Suprapubic skin (tissue), 4 donors: ENCODE measurements around the gene TNK2. TPM values are rescaled to one million over a fixed set of nuclear protein-coding genes. Genes with fewer than 3 reads are reported as not detected.

Experiments
- DNase-seq, 2 donors: peaks; one replicate each; pipeline ENCODE4 v3.0.0-alpha.2; 2019; ENCODE audit warnings: low spot score in 2 of 2
- H3K27ac ChIP-seq: fragments of 200-600 bp; sonication (generic); one replicate; pipeline ENCODE4 v1.5.1; 2019
- H3K27me3 ChIP-seq: fragments of 200-600 bp; sonication (generic); one replicate; pipeline ENCODE4 v1.5.1; 2019
- H3K36me3 ChIP-seq: fragments of 200-600 bp; sonication (generic); one replicate; pipeline ENCODE4 v1.5.1; 2019
- H3K4me1 ChIP-seq: fragments of 200-600 bp; sonication (generic); one replicate; pipeline ENCODE4 v1.5.1; 2019
- H3K4me3 ChIP-seq: fragments of 200-600 bp; sonication (generic); one replicate; pipeline ENCODE4 v1.5.1; 2019; ENCODE audit warnings: mild to moderate bottlenecking
- H3K9me3 ChIP-seq: fragments of 200-600 bp; sonication (generic); one replicate; pipeline ENCODE4 v1.5.1; 2019
- EP300 ChIP-seq: sonication (generic); formaldehyde crosslinking; IDR thresholded peaks from one replicate; pipeline ENCODE4 v1.6.1; 2017; ENCODE audit warnings: antibody characterized with exemption
- POLR2A ChIP-seq, 2 donors: fragments of 450-650 bp; IDR thresholded peaks; one replicate each; pipeline ENCODE4 v1.6.1; 2017; ENCODE audit warnings: antibody characterized with exemption in 2 of 2, mild to moderate bottlenecking in 2 of 2, moderate library complexity in 2 of 2
- POLR2AphosphoS5 ChIP-seq, 3 donors: sonication (generic); formaldehyde crosslinking; IDR thresholded peaks; one replicate each; pipeline ENCODE4 v1.6.1; 2017; ENCODE audit warnings: antibody characterized with exemption in 3 of 3
- WGBS: methylation state at CpG from one replicate; pipeline ENCODE4 v1.1.5; 2018; 5-methylcytosine and 5-hydroxymethylcytosine counted together
- total RNA-seq, 4 donors: library from RNA; depleted of rRNA; stranded (reverse); fragments of >200 nt; gene quantifications; one replicate each; pipeline ENCODE4 v1.1.0, GENCODE V29; 2016
- TF ChIP-seq, protein P1 (sequence below), 2 donors: fragments of 200-600 bp in 1 of 2; fragments of 450-650 bp in 1 of 2; sonication (generic) in 1 of 2; IDR thresholded peaks; one replicate each; pipeline ENCODE4 v1.5.1; 2016 to 2019; ENCODE audit warnings: antibody characterized with exemption in 2 of 2, mild to moderate bottlenecking in 1 of 2, moderate library complexity in 1 of 2

Gene TNK2
- total RNA-seq, 4 donors from 2014 or later, result 52.4 to 101 (median 70.0) TPM

DNA sequence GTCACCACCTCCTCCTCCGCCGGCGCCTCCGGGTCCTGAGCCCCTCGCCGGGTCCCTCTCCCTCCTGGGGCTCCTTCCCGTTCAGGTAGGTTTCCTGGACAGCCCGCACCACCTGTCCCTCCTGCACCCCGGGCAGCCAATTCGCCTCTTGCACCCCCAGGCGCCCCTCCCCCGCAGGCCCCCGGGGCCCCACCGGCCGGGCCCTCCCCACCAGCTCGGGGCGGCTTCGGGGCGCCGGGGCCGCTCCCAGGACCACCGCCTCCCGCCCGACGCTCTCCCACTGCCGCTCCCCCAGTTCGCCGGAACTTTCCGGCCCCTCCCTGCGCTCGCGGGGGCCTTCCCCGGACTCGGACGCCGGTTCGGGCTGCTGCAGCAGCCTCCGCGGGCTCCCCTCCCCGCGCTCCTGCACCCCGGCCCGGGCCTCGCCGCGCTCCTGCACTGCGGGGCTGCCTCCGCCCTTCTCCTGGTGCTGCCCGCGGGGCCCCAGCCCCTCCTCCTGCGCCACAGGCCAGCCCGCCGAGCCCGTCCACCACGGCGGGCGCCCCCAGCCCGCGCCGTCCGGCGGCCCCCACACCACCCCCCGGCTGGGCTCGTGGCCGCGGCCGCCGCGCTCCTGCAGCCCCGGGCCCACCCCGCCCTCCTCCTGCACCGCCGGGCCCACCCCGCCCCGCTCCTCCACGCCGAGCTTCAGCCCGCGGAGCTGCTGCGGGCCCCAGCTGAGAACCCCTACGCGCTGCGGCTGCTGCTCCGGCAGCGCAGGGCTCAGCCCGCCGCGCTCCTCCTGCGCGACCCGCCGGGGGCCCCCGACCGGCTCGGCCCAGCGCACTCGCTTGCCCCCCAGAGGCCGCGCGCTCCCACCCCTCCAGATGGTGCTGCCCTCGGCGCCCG, 587 bp upstream of the TNK2 start:
- TF ChIP-seq POLR2AphosphoS5 (IDR thresholded peaks at IDR 0.05) (no peak), POLR2A (IDR thresholded peaks at IDR 0.05) (no peak), EP300 (no peak)
- TF ChIP-seq, protein P1, sequence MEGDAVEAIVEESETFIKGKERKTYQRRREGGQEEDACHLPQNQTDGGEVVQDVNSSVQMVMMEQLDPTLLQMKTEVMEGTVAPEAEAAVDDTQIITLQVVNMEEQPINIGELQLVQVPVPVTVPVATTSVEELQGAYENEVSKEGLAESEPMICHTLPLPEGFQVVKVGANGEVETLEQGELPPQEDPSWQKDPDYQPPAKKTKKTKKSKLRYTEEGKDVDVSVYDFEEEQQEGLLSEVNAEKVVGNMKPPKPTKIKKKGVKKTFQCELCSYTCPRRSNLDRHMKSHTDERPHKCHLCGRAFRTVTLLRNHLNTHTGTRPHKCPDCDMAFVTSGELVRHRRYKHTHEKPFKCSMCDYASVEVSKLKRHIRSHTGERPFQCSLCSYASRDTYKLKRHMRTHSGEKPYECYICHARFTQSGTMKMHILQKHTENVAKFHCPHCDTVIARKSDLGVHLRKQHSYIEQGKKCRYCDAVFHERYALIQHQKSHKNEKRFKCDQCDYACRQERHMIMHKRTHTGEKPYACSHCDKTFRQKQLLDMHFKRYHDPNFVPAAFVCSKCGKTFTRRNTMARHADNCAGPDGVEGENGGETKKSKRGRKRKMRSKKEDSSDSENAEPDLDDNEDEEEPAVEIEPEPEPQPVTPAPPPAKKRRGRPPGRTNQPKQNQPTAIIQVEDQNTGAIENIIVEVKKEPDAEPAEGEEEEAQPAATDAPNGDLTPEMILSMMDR (IDR thresholded peaks at IDR 0.05), result no peak
- WGBS, result 0% methylated on average over 7 of the region's 103 CpGs
- DNase-seq, result peak in 1 of 2 donors; percentile 61
- H3K4me1 ChIP-seq, result peaks cover 78% of the 10 kb centered on the region
- no peaks in the 10 kb centered on the region for H3K36me3 ChIP-seq
- H3K9me3 ChIP-seq, result no peaks in the 10 kb centered on the region
- H3K27ac ChIP-seq, result peak overlapping the region; percentile 89
- H3K4me3 ChIP-seq, result peak overlapping the region; percentile 93
- no peaks in the 10 kb centered on the region for H3K27me3 ChIP-seq

DNA sequence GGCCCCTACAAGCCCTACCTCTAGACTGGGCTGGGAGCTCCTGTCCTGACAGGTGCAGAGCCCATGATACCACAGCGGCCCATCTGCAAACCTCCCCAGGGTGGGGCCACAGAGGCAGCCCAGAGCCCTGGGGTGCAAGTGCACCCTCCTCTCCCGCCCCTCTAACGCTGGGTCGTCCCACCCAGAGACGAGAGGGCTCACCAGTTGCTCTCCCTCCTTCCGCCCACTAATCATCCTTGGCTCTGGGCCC, 742 bp downstream of the TNK2 start:
- no peaks in the 10 kb centered on the region for H3K9me3 ChIP-seq
- peaks cover 69% of the 10 kb centered on the region for H3K4me1 ChIP-seq
- DNase-seq, result peak in 1 of 2 donors; percentile 77
- H3K36me3 ChIP-seq, result no peaks in the 10 kb centered on the region
- H3K27me3 ChIP-seq, result no peaks in the 10 kb centered on the region
- no peak for TF ChIP-seq POLR2A (IDR thresholded peaks at IDR 0.05)
- TF ChIP-seq EP300, result no peak
- TF ChIP-seq POLR2AphosphoS5 (IDR thresholded peaks at IDR 0.05), result no peak
- TF ChIP-seq, protein P1 (IDR thresholded peaks at IDR 0.05), result no peak
- peak overlapping the region; percentile 89 for H3K27ac ChIP-seq
- WGBS, result 0% methylated on average over 1 of the region's 6 CpGs
- H3K4me3 ChIP-seq, result peak overlapping the region; percentile 93

DNA sequence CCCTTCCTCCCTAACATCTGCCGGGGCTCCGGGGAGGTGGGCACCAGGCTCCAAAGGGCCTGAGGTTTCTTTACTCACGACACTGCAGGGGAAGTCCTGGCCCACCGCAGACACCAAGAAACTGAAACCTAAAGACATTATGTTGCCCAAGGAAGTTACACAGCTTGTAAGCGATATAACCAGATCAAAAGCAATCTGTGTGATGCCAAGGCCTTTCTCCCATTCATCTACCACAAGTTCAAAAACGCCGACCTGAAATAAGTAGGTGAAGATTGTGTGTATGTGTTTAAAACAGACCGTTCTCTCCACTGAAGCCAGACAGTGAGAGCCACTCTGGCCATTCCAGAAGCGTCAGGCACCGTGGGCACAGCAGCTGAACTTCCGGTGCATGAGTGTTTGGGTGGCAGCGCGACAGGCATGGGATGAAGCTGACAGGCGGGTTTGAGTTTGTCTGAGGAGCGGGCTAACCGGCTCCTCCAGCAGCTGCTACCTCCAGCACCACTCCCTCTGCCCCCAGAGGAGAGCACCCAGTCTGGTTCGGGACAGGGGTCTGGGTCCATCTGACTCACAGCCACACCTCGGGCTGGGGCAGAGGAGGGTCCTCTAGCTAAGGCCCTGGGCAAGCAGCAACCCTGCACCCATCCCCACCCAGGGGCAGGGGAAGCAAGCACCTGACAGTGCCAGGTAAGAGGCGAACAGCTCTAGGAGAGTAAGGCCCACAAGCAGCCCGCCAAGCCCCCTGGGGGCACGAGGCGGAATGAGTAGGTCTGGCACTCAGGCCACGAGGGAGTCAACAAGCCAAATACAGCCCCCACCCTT, 1.3 kb downstream of the TNK2 start:
- Histone ChIP-seq H3K4me3 (peak overlapping the region; percentile 93), H3K36me3 (no peaks in the 10 kb centered on the region), H3K27ac (peak overlapping the region; percentile 89), H3K9me3 (no peaks in the 10 kb centered on the region), H3K27me3 (no peaks in the 10 kb centered on the region), H3K4me1 (peaks cover 66% of the 10 kb centered on the region)
- TF ChIP-seq, protein P1 (IDR thresholded peaks at IDR 0.05), result no peak
- TF ChIP-seq POLR2AphosphoS5 (IDR thresholded peaks at IDR 0.05), result peak in 1 of 3 donors; percentile 24
- WGBS, result 21% methylated on average over 13 of the region's 23 CpGs
- peak in 1 of 2 donors; percentile 74 for DNase-seq

DNA sequence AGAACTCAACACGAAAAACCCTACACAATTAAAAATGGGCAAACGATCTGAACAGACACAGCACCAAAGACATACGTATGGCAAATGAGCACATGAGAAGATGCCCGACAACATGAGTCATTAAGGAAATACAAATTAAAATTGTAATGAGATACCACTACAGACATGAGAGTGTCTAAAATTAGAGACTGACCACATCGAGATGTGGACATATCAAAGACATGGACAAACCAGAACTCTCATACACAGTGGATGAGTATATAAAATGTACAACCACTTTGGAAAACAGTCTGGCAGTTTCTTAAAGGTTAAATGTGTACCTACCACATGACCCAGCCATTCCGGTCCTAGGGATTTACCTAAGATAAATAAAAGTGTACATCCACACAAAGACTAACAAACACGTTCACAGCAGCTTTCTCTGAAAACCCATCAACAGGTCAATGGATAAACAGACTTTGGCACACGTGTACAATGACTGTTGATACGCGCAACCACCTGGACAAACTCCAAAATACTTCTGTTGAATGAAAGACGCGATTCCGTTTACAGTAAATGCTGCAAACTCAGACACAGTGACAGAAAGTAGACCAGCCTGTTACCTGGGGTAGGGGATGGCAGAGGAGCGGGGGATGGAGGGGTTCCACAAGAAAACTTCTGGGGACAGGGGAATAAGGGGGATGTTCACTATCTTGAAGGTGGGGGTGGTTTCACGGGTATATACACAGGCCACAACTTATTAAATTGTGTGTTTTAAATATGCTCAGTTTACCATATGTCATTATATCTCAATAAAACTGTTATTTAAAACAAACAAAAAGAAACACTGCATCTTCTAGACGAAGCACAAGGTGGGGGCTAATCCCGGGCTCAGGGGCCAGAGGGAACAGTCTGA, 2.1 kb downstream of the TNK2 start:
- no peaks in the 10 kb centered on the region for H3K9me3 ChIP-seq
- H3K36me3 ChIP-seq, result no peaks in the 10 kb centered on the region
- H3K27me3 ChIP-seq, result no peaks in the 10 kb centered on the region
- H3K27ac ChIP-seq, result peak overlapping the region; percentile 89
- DNase-seq, result peak in 1 of 2 donors; percentile 31
- WGBS, result 48% methylated on average over 17 of the region's 17 CpGs
- TF ChIP-seq, protein P1 (IDR thresholded peaks at IDR 0.05), result no peak
- TF ChIP-seq EP300 (no peak), POLR2A (IDR thresholded peaks at IDR 0.05) (no peak), POLR2AphosphoS5 (IDR thresholded peaks at IDR 0.05) (no peak)
- peak overlapping the region; percentile 93 for H3K4me3 ChIP-seq
- H3K4me1 ChIP-seq, result peaks cover 68% of the 10 kb centered on the region
